Peyer's patch (tissue), 4 donors: ENCODE results near the gene KCNQ5.

ENCODE experiments used
- POLR2A ChIP-seq, 2 donors: fragments of 450-650 bp; IDR thresholded peaks; one replicate each; pipeline ENCODE4 v1.5.1; 2017; ENCODE audit warnings: antibody characterized with exemption in 2 of 2, mild to moderate bottlenecking in 2 of 2, moderate library complexity in 2 of 2
- TF ChIP-seq, protein P1 (sequence below), 6 experiments: fragments of 450-650 bp in 4 of 6; fragments of 200-600 bp in 2 of 6; sonication (generic) in 1 of 6; IDR thresholded peaks; one replicate each; pipeline ENCODE4 v1.5.1; 2017 to 2019; ENCODE audit warnings: antibody characterized with exemption in 6 of 6, mild to moderate bottlenecking in 3 of 6, moderate library complexity in 1 of 6

DNA sequence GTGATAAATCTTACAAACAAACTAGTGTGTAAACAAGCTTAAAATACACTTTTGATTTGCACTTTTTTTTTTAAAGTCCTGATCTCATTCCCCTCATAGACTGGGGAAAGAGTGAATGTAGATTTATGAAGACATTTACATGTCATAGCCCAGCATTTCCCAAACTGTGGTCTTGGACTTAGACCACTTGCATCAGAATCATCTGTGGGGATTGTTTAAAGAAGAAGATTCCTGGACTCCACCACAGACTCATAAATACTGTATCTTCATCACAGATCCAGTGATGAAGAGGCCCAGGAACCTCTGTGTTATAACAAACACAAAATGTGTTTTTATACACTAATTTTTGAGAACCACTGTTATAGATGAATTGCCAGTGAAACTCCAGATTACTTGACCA is 99.5 kb downstream of the KCNQ5 start:
- TF ChIP-seq, protein P1, sequence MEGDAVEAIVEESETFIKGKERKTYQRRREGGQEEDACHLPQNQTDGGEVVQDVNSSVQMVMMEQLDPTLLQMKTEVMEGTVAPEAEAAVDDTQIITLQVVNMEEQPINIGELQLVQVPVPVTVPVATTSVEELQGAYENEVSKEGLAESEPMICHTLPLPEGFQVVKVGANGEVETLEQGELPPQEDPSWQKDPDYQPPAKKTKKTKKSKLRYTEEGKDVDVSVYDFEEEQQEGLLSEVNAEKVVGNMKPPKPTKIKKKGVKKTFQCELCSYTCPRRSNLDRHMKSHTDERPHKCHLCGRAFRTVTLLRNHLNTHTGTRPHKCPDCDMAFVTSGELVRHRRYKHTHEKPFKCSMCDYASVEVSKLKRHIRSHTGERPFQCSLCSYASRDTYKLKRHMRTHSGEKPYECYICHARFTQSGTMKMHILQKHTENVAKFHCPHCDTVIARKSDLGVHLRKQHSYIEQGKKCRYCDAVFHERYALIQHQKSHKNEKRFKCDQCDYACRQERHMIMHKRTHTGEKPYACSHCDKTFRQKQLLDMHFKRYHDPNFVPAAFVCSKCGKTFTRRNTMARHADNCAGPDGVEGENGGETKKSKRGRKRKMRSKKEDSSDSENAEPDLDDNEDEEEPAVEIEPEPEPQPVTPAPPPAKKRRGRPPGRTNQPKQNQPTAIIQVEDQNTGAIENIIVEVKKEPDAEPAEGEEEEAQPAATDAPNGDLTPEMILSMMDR (IDR thresholded peaks at IDR 0.05), result no peak
- no peak for TF ChIP-seq POLR2A (IDR thresholded peaks at IDR 0.05)
